T-cell (primary cell): ENCODE data around the gene EEPD1. TPM values are rescaled to one million over a fixed set of nuclear protein-coding genes. Genes with fewer than 3 reads are reported as not detected.
A peak's percentile ranks its signal among the peaks of the same experiment; 100 is the strongest.

Source experiments
- ATAC-seq, 4 experiments: fragments of 200-7000 bp in 3 of 4; fragments of 150-1000 bp in 1 of 4; cut with Tn5 transposase; replicated peaks in 1 of 4; 1 replicate in 3 of 4; 2 replicates in 1 of 4; pipeline ENCODE4 v1.10.0; 2021; ENCODE audit warnings: moderate library complexity in 3 of 4, mild to moderate bottlenecking in 2 of 4, moderate number of reproducible peaks in 1 of 4
- CTCF ChIA-PET, 2 donors: fragments of 300-600 bp; sonication (Branson Sonifier 250); formaldehyde crosslinking; loops; one replicate each; lab custom pipeline; 2022; ENCODE audit warnings: antibody characterized with exemption in 2 of 2; lab: Charles Lee
- POLR2A ChIA-PET, 2 donors: fragments of 300-600 bp; sonication (Branson Sonifier 250); formaldehyde crosslinking; loops; one replicate each; lab custom pipeline; 2022; ENCODE audit warnings: antibody characterized with exemption in 2 of 2; lab: Charles Lee
- DNase-seq, 35 experiments: peaks; one replicate each; pipeline versions ENCODE4 v3.0.0 to v3.0.0-alpha.2; 2013 to 2023
- H3K27ac ChIP-seq: one replicate; pipeline ENCODE4 v1.5.1; 2013; ENCODE audit warnings: low read length
- H3K27me3 ChIP-seq, 2 experiments: replicated peaks in 1 of 2; 1 replicate in 1 of 2; 2 replicates in 1 of 2; pipeline versions ENCODE4 v1.6.1 to v1.7.0; 2013; ENCODE audit warnings: low read length in 1 of 2, mixed read lengths in 1 of 2; ENCODE audit not compliant: control insufficient read depth in 2 of 2, insufficient read depth in 2 of 2; ENCODE audit errors: extremely low read depth in 1 of 2
- H3K36me3 ChIP-seq, 2 donors: 1 replicate in 1 of 2; 2 replicates in 1 of 2; pipeline versions ENCODE4 v1.6.1 to v1.7.0; 2013; ENCODE audit warnings: low read length in 1 of 2; ENCODE audit not compliant: control insufficient read depth in 2 of 2, insufficient read depth in 1 of 2; ENCODE audit errors: extremely low read depth in 1 of 2
- H3K4me1 ChIP-seq, 2 experiments: 1 replicate in 1 of 2; 2 replicates in 1 of 2; pipeline versions ENCODE4 v1.6.1 to v1.7.0; 2013; ENCODE audit warnings: low read length in 2 of 2, mixed read lengths in 1 of 2; ENCODE audit not compliant: insufficient read depth in 2 of 2, control insufficient read depth in 1 of 2; ENCODE audit errors: extremely low read depth in 1 of 2
- H3K4me3 ChIP-seq, 2 donors: 1 replicate in 1 of 2; 2 replicates in 1 of 2; pipeline versions ENCODE4 v1.5.1 to v1.7.0; 2013; ENCODE audit warnings: mild to moderate bottlenecking in 2 of 2, low read length in 1 of 2, moderate library complexity in 1 of 2; ENCODE audit not compliant: control insufficient read depth in 1 of 2; ENCODE audit errors: extremely low read depth in 1 of 2
- H3K9me3 ChIP-seq: 2 replicates; pipeline ENCODE4 v1.7.0; 2013
- H3K27ac Mint-ChIP-seq, 2 donors: one replicate each; pipeline ENCODE4 v1.8.0; 2020 to 2021; ENCODE audit warnings: mild to moderate bottlenecking in 2 of 2, mixed read lengths in 2 of 2
- H3K27me3 Mint-ChIP-seq, 2 donors: one replicate each; pipeline ENCODE4 v1.8.0; 2021 to 2022; ENCODE audit warnings: mixed read lengths in 2 of 2
- H3K36me3 Mint-ChIP-seq: one replicate; pipeline ENCODE4 v1.8.0; 2021; ENCODE audit warnings: mixed read lengths
- H3K4me1 Mint-ChIP-seq, 3 donors: one replicate each; pipeline ENCODE4 v1.8.0; 2020 to 2022; ENCODE audit warnings: mixed read lengths in 3 of 3, mild to moderate bottlenecking in 1 of 3
- H3K4me3 Mint-ChIP-seq, 3 donors: one replicate each; pipeline ENCODE4 v1.8.0; 2020 to 2022; ENCODE audit warnings: mild to moderate bottlenecking in 3 of 3, mixed read lengths in 3 of 3, moderate library complexity in 3 of 3
- H3K9me3 Mint-ChIP-seq, 3 donors: one replicate each; pipeline ENCODE4 v1.8.0; 2020 to 2022; ENCODE audit warnings: mixed read lengths in 3 of 3
- WGBS: methylation state at CpG from one replicate; pipeline ENCODE4 v1.1.5; 2013; ENCODE audit warnings: missing lambda C conversion rate; ENCODE audit not compliant: insufficient coverage; 5-methylcytosine and 5-hydroxymethylcytosine counted together
- total RNA-seq, 35 experiments: library from RNA in 6 of 35; stranded (reverse) in 6 of 35; fragments of 120-200 nt in 1 of 35; gene quantifications; one replicate each; pipeline versions ENCODE4 v1.2.1 to v1.2.4 and lab custom pipeline; 2013 to 2026

Gene EEPD1
- total RNA-seq, 5 donors from 2014 or later (not counting 1 experiment from before 2014, with no cell fraction given), result 2.7 to 16.2 (median 4.2) TPM

GRCh38 chr7:36303202-36304098, 150.4 kb downstream of the EEPD1 start:
- whole genome bisulfite sequencing, result 78% methylated on average over 6 of the region's 8 CpGs
- H3K4me3 Mint-ChIP-seq, result no peak overlapping the region
- Histone ChIP-seq H3K27ac (no peak overlapping the region), H3K27me3 (no peaks in the 10 kb centered on the region), H3K36me3 (peaks cover 6% of the 10 kb centered on the region in 2 donors), H3K4me1 (no peaks in the 10 kb centered on the region), H3K9me3 (no peaks in the 10 kb centered on the region), H3K4me3 (no peak overlapping the region)
- no peaks in the 10 kb centered on the region for H3K27me3 Mint-ChIP-seq
- no peak for ATAC-seq
- H3K4me1 Mint-ChIP-seq, result no peaks in the 10 kb centered on the region
- H3K9me3 Mint-ChIP-seq, result no peaks in the 10 kb centered on the region
- H3K27ac Mint-ChIP-seq, result peak overlapping the region in 1 of 2 donors; percentile 29
- ChIA-PET CTCF (no interaction called here), POLR2A (no interaction called here)
- no peak for DNase-seq
- H3K36me3 Mint-ChIP-seq, result peaks cover 9% of the 10 kb centered on the region

GRCh38 chr7:36304099-36304425, 151.0 kb downstream of the EEPD1 start:
- Mint-ChIP-seq H3K9me3 (no peaks in the 10 kb centered on the region), H3K4me1 (no peaks in the 10 kb centered on the region), H3K27ac (peak overlapping the region in 1 of 2 donors; percentile 29), H3K27me3 (no peaks in the 10 kb centered on the region), H3K36me3 (peaks cover 3% of the 10 kb centered on the region), H3K4me3 (no peak overlapping the region)
- Histone ChIP-seq H3K36me3 (peaks cover 4 to 6% of the 10 kb centered on the region in 2 donors), H3K27ac (no peak overlapping the region), H3K4me1 (no peaks in the 10 kb centered on the region), H3K4me3 (no peak overlapping the region), H3K27me3 (no peaks in the 10 kb centered on the region), H3K9me3 (no peaks in the 10 kb centered on the region)
- ChIA-PET CTCF (no interaction called here), POLR2A (no interaction called here)
- DNase-seq (no peak), ATAC-seq (no peak)
- 85% methylated on average over 6 of the region's 6 CpGs for WGBS

- Histone ChIP-seq H3K4me3 (no peak overlapping the region), H3K36me3 (peaks cover 1 to 2% of the 10 kb centered on the region in 2 donors), H3K27ac (no peak overlapping the region), H3K4me1 (no peaks in the 10 kb centered on the region), H3K9me3 (no peaks in the 10 kb centered on the region), H3K27me3 (no peaks in the 10 kb centered on the region)
- Mint-ChIP-seq H3K27ac (no peak overlapping the region), H3K4me3 (no peak overlapping the region), H3K9me3 (no peaks in the 10 kb centered on the region), H3K36me3 (no peaks in the 10 kb centered on the region), H3K4me1 (no peaks in the 10 kb centered on the region), H3K27me3 (no peaks in the 10 kb centered on the region)
- DNase-seq, result no peak
- ChIA-PET CTCF (interaction anchor here in 1 of 2 donors (0.5 kb wide), 1 partner anchor 88 kb away, joined by 3 read pairs; no protein-coding TSS in a partner anchor), POLR2A (no interaction called here)
- no peak for ATAC-seq
- WGBS, result 95% methylated on average over 13 of the region's 18 CpGs
Observed at GRCh38 chr7:36305226-36305625, 152.2 kb downstream of the EEPD1 start.

- CTCF ChIA-PET, result interaction anchor here (0.5 to 0.6 kb wide), 2 partner anchors 87 to 401 kb away, joined by 3 read pairs; no protein-coding TSS in a partner anchor
- no peak for ATAC-seq
- 95% methylated on average over 4 of the region's 5 CpGs for WGBS
- POLR2A ChIA-PET, result no interaction called here
- no peaks in the 10 kb centered on the region for H3K36me3 Mint-ChIP-seq
- Histone ChIP-seq H3K4me1 (no peaks in the 10 kb centered on the region), H3K27me3 (no peaks in the 10 kb centered on the region), H3K9me3 (no peaks in the 10 kb centered on the region), H3K36me3 (no peaks in the 10 kb centered on the region), H3K4me3 (no peak overlapping the region), H3K27ac (no peak overlapping the region)
- no peaks in the 10 kb centered on the region for H3K27me3 Mint-ChIP-seq
- no peaks in the 10 kb centered on the region for H3K4me1 Mint-ChIP-seq
- no peaks in the 10 kb centered on the region for H3K9me3 Mint-ChIP-seq
- no peak for DNase-seq
- no peak overlapping the region for H3K4me3 Mint-ChIP-seq
- no peak overlapping the region for H3K27ac Mint-ChIP-seq
Observed at GRCh38 chr7:36305648-36306047, 152.6 kb downstream of the EEPD1 start.

GRCh38 chr7:36306222-36306621, 153.2 kb downstream of the EEPD1 start:
- Histone ChIP-seq H3K4me1 (no peaks in the 10 kb centered on the region), H3K4me3 (no peak overlapping the region), H3K27me3 (no peaks in the 10 kb centered on the region), H3K9me3 (no peaks in the 10 kb centered on the region), H3K36me3 (no peaks in the 10 kb centered on the region), H3K27ac (no peak overlapping the region)
- WGBS, result no CpG with 5 or more reads among the region's 5 CpGs
- Mint-ChIP-seq H3K4me1 (no peaks in the 10 kb centered on the region), H3K9me3 (no peaks in the 10 kb centered on the region), H3K4me3 (no peak overlapping the region), H3K36me3 (no peaks in the 10 kb centered on the region), H3K27ac (no peak overlapping the region), H3K27me3 (no peaks in the 10 kb centered on the region)
- no peak for ATAC-seq
- DNase-seq, result no peak
- ChIA-PET CTCF (interaction anchor here in 1 of 2 donors (0.6 kb wide), 1 partner anchor 401 kb away, joined by 3 read pairs; no protein-coding TSS in a partner anchor), POLR2A (no interaction called here)

GRCh38 chr7:36306722-36307121, 153.7 kb downstream of the EEPD1 start:
- H3K9me3 ChIP-seq, result no peaks in the 10 kb centered on the region
- no peaks in the 10 kb centered on the region for H3K4me1 Mint-ChIP-seq
- no peaks in the 10 kb centered on the region for H3K27me3 ChIP-seq
- H3K27me3 Mint-ChIP-seq, result no peaks in the 10 kb centered on the region
- no peak overlapping the region for H3K27ac ChIP-seq
- no peaks in the 10 kb centered on the region for H3K4me1 ChIP-seq
- ChIA-PET POLR2A (no interaction called here), CTCF (no interaction called here)
- DNase-seq, result no peak
- H3K4me3 ChIP-seq, result no peak overlapping the region
- WGBS, result 86% methylated on average over 5 of the region's 10 CpGs
- no peak overlapping the region for H3K4me3 Mint-ChIP-seq
- no peak for ATAC-seq
- no peaks in the 10 kb centered on the region for H3K36me3 Mint-ChIP-seq
- H3K36me3 ChIP-seq, result no peaks in the 10 kb centered on the region
- no peak overlapping the region for H3K27ac Mint-ChIP-seq
- no peaks in the 10 kb centered on the region for H3K9me3 Mint-ChIP-seq
